Stomach (tissue), 4 donors: ENCODE data around the gene AK5.

ENCODE experiments used
- CTCF ChIP-seq, 7 experiments: fragments of 450-650 bp in 4 of 7; fragments of 200-600 bp in 3 of 7; sonication (generic) in 3 of 7; IDR thresholded peaks; one replicate each; pipeline ENCODE4 v1.5.1; 2016 to 2019; ENCODE audit warnings: antibody characterized with exemption in 7 of 7, control low read depth in 2 of 7, mild to moderate bottlenecking in 1 of 7
- EP300 ChIP-seq: sonication (generic); formaldehyde crosslinking; IDR thresholded peaks from one replicate; pipeline ENCODE4 v1.6.1; 2017; ENCODE audit warnings: antibody characterized with exemption
- POLR2A ChIP-seq, 4 donors: fragments of 450-650 bp; IDR thresholded peaks; one replicate each; pipeline ENCODE4 v1.6.1; 2016; ENCODE audit warnings: antibody characterized with exemption in 4 of 4, control low read depth in 2 of 4, mild to moderate bottlenecking in 1 of 4, moderate library complexity in 1 of 4
- POLR2AphosphoS5 ChIP-seq, 3 donors: sonication (generic); formaldehyde crosslinking; IDR thresholded peaks; one replicate each; pipeline ENCODE4 v1.6.1; 2016; ENCODE audit warnings: antibody characterized with exemption in 3 of 3

- TF ChIP-seq POLR2A (IDR thresholded peaks at IDR 0.05) (no peak), CTCF (IDR thresholded peaks at IDR 0.05) (no peak), POLR2AphosphoS5 (IDR thresholded peaks at IDR 0.05) (no peak), EP300 (no peak)
Measured at GRCh38 chr1:77465922-77466321, 184.1 kb downstream of the AK5 start.
